SK-N-SH (cell line): ENCODE data around the gene TMEM54. TPM values are rescaled to one million over a fixed set of nuclear protein-coding genes. Genes with fewer than 3 reads are reported as not detected.

Source experiments
- CTCF ChIA-PET: fragments of 300-600, 350-600 bp; formaldehyde crosslinking; extraction: SDS; loops from one replicate; lab custom pipeline; 2021; lab: Yijun Ruan, JAX
- POLR2A ChIA-PET: fragments of 350-600 bp; sonication (Branson Sonifier 250); formaldehyde crosslinking; extraction: SDS; loops from one replicate; lab custom pipeline; 2020; ENCODE audit warnings: antibody characterized with exemption, inconsistent platforms; lab: Yijun Ruan, JAX
- DNase-seq: peaks from one replicate; pipeline ENCODE4 v3.0.0; 2012
- H2AFZ ChIP-seq: fragments of 200-600 bp; sonication (generic); 2 replicates; pipeline ENCODE4 v1.8.1; 2016; ENCODE audit warnings: antibody characterized with exemption, mild to moderate bottlenecking, low read depth
- H3F3A ChIP-seq: fragments of 200-600 bp; sonication (generic); replicated peaks from 2 replicates; pipeline ENCODE3; 2016; ENCODE audit warnings: antibody characterized with exemption, mild to moderate bottlenecking; ENCODE audit not compliant: insufficient read depth
- H3K27ac ChIP-seq, 2 experiments: fragments of 200-500 bp in 1 of 2; fragments of 200-600 bp in 1 of 2; sonication (Bioruptor generic) in 1 of 2; sonication (generic), shearing (Covaris generic) in 1 of 2; 2 replicates each; pipeline versions ENCODE4 v1.5.1 to v1.6.1; 2014 to 2016; ENCODE audit warnings: low read depth in 2 of 2, inconsistent platforms in 1 of 2, low read length in 1 of 2, mild to moderate bottlenecking in 1 of 2, mixed read lengths in 1 of 2
- H3K27me3 ChIP-seq: fragments of 200-600 bp; sonication (generic), shearing (Covaris generic); 2 replicates; pipeline ENCODE4 v1.6.1; 2016; ENCODE audit warnings: mixed run types; ENCODE audit not compliant: insufficient read depth
- H3K36me3 ChIP-seq, 2 experiments: fragments of 200-500 bp in 1 of 2; fragments of 200-600 bp in 1 of 2; sonication (Bioruptor generic) in 1 of 2; sonication (generic) in 1 of 2; replicated peaks in 1 of 2; 2 replicates each; pipeline versions ENCODE3 to v1.5.1; 2014 to 2016; ENCODE audit warnings: low read length in 1 of 2, mild to moderate bottlenecking in 1 of 2; ENCODE audit not compliant: insufficient read depth in 2 of 2, control insufficient read depth in 1 of 2
- H3K4me1 ChIP-seq, 2 experiments: fragments of 200-500 bp in 1 of 2; fragments of 200-600 bp in 1 of 2; sonication (Bioruptor generic) in 1 of 2; sonication (generic), shearing (Covaris generic) in 1 of 2; 2 replicates each; pipeline versions ENCODE4 v1.5.1 to v1.6.1; 2014 to 2016; ENCODE audit warnings: low read depth in 1 of 2, low read length in 1 of 2, mixed run types in 1 of 2; ENCODE audit not compliant: insufficient read depth in 2 of 2, control insufficient read depth in 1 of 2
- H3K4me2 ChIP-seq: fragments of 200-600 bp; sonication (generic), shearing (Covaris generic); 2 replicates; pipeline ENCODE4 v1.6.1; 2017; ENCODE audit warnings: mixed run types
- H3K4me3 ChIP-seq, 2 experiments: fragments of 200-500 bp in 1 of 2; fragments of 200-600 bp in 1 of 2; sonication (Bioruptor generic) in 1 of 2; sonication (generic), shearing (Covaris generic) in 1 of 2; 2 replicates each; pipeline versions ENCODE4 v1.5.1 to v1.8.1; 2014 to 2016; ENCODE audit warnings: low read depth in 2 of 2, inconsistent platforms in 1 of 2, low read length in 1 of 2, mild to moderate bottlenecking in 1 of 2, mixed read lengths in 1 of 2, moderate library complexity in 1 of 2
- H3K79me2 ChIP-seq: fragments of 200-600 bp; sonication (generic); 2 replicates; pipeline ENCODE4 v1.8.1; 2017; ENCODE audit warnings: mild to moderate bottlenecking; ENCODE audit not compliant: insufficient read depth
- H3K9ac ChIP-seq: fragments of 200-600 bp; sonication (generic); 2 replicates; pipeline ENCODE4 v1.6.1; 2017; ENCODE audit warnings: mixed run types
- H3K9me2 ChIP-seq: fragments of 200-600 bp; sonication (generic); 2 replicates; pipeline ENCODE4 v1.6.1; 2017; ENCODE audit warnings: mixed run types
- H3K9me3 ChIP-seq: fragments of 200-600 bp; sonication (generic); 2 replicates; pipeline ENCODE4 v1.6.1; 2017; ENCODE audit warnings: mixed run types, mild to moderate bottlenecking, moderate library complexity
- H4K20me1 ChIP-seq: fragments of 200-600 bp; sonication (generic); 2 replicates; pipeline ENCODE4 v1.6.1; 2017; ENCODE audit warnings: mild to moderate bottlenecking, mixed run types; ENCODE audit not compliant: insufficient read depth
- CHD2 ChIP-seq: fragments of 150-350 bp; IDR thresholded peaks from 2 replicates; pipeline ENCODE4 v1.6.1; 2018; ENCODE audit warnings: low read length; ENCODE audit not compliant: partially characterized antibody
- FOSL2 ChIP-seq: IDR thresholded peaks from 2 replicates; pipeline ENCODE4 v1.4.0; 2012; ENCODE audit warnings: low read depth, mild to moderate bottlenecking, moderate library complexity, borderline replicate concordance
- FOXJ3 ChIP-seq: sonication (generic); formaldehyde crosslinking; IDR thresholded peaks from 2 replicates; pipeline ENCODE4 v1.5.1; 2020; ENCODE audit warnings: mild to moderate bottlenecking, missing genetic modification reagents
- IRF3 ChIP-seq: fragments of 150-350 bp; IDR thresholded peaks from 2 replicates; pipeline ENCODE4 v1.6.1; 2016; ENCODE audit warnings: mild to moderate bottlenecking, low read depth, low read length
- MEF2A ChIP-seq: IDR thresholded peaks from 2 replicates; pipeline ENCODE4 v1.4.0; 2012; ENCODE audit warnings: low read depth, borderline replicate concordance
- MXI1 ChIP-seq: IDR thresholded peaks from 2 replicates; pipeline ENCODE4 v1.6.1; 2012; ENCODE audit warnings: mild to moderate bottlenecking, low read depth, low read length, improper control_type of control experiment
- NFIC ChIP-seq: IDR thresholded peaks from 2 replicates; pipeline ENCODE4 v1.4.0; 2012; ENCODE audit warnings: borderline replicate concordance
- POLR2AphosphoS5 ChIP-seq: IDR thresholded peaks from 2 replicates; pipeline ENCODE4 v1.6.1; 2012; ENCODE audit warnings: low read depth, low read length
- RCOR1 ChIP-seq: fragments of 150-350 bp; IDR thresholded peaks from 2 replicates; pipeline ENCODE4 v1.6.1; 2017; ENCODE audit warnings: antibody characterized with exemption, low read length
- RFX5 ChIP-seq: IDR thresholded peaks from 2 replicates; pipeline ENCODE4 v1.6.1; 2012; ENCODE audit warnings: mild to moderate bottlenecking, improper control_type of control experiment, low read length
- SMC3 ChIP-seq: IDR thresholded peaks from 2 replicates; pipeline ENCODE4 v1.6.1; 2012; ENCODE audit warnings: low read depth, low read length, improper control_type of control experiment
- TAF1 ChIP-seq: IDR thresholded peaks from 2 replicates; pipeline ENCODE4 v1.6.1; 2012; ENCODE audit warnings: low read depth, mild to moderate bottlenecking, low read length, moderate library complexity, borderline replicate concordance
- TEAD4 ChIP-seq: IDR thresholded peaks from 2 replicates; pipeline ENCODE4 v1.4.0; 2012; ENCODE audit warnings: mild to moderate bottlenecking, borderline replicate concordance; ENCODE audit not compliant: insufficient read depth
- ZBTB33 ChIP-seq: IDR thresholded peaks from 2 replicates; pipeline ENCODE4 v1.4.0; 2012; ENCODE audit warnings: low read depth, borderline replicate concordance
- WGBS: methylation state at CpG from one replicate; pipeline ENCODE4 v1.1.6; 2017; ENCODE audit warnings: low lambda C conversion rate; 5-methylcytosine and 5-hydroxymethylcytosine counted together
- polyA plus RNA-seq, 3 experiments: library from polyadenylated mRNA; depleted of rRNA; stranded (reverse); fragments of >200 nt; gene quantifications; 2 replicates each; pipeline ENCODE4 v1.2.3, GENCODE V29; 2012
- TF ChIP-seq, protein P1 (sequence below): IDR thresholded peaks from 2 replicates; pipeline ENCODE4 v1.4.0; 2012; ENCODE audit warnings: low read depth

The TMEM54 gene
- polyA plus RNA-seq, 1 of the 3 experiments (the other 2 are of a cell fraction) = 66.6 TPM

DNA sequence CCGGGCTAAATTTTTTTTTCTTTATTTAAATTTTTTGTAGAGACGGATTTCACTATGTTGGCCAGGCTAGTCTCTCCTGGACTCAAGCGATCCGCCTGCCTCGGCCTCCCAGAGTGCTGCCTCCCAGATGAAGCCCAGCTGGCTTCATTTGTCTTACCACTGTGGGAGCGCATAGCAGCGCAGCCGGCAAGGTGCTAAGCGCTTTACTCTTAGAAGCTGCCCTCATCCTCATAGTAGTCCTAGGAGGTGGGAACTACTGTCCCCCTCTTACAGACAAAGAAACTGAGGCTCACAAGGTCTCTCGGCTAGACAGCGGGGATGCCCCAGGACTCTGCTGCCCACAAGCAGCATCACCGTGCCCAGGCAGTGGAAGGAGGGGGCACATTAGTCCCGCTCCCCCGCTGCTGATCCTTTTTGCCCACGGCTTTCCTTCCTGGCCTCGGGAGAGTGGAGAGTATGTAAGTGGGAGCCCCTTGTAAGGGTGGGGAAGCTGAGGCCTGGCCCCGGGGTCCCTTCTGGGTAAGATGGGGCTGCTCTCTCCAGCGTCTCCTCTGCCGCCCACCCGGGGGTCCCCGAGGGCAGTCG is 726 bp downstream of the TMEM54 start:
- Histone ChIP-seq H3K27me3 (peaks cover 7% of the 10 kb centered on the region; the same call in 1 of the 2 replicates), H3K9me2 (no peaks in the 10 kb centered on the region), H3K4me3 (peak overlapping the region; percentile 58 to 73), H3K9ac (peak overlapping the region; percentile 41; the same call in 1 of the 2 replicates), H3K27ac (no peak overlapping the region)
- TF ChIP-seq, protein P1, sequence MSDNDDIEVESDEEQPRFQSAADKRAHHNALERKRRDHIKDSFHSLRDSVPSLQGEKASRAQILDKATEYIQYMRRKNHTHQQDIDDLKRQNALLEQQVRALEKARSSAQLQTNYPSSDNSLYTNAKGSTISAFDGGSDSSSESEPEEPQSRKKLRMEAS = no peak
- TF ChIP-seq FOSL2 (no peak), RFX5 (no peak), FOXJ3 (CRISPR knock-in tag) (no peak), RCOR1 (no peak), POLR2AphosphoS5 (no peak), TAF1 (no peak), CHD2 (no peak), TEAD4 (no peak), SMC3 (no peak), MXI1 (no peak), MEF2A (no peak), NFIC (no peak), ZBTB33 (no peak), IRF3 (no peak)
- TF ChIP-seq, all 33 proteins: peak for 0
- peak overlapping the region; percentile 92 for H3K4me2 ChIP-seq
- POLR2A ChIA-PET = no interaction called here
- H2AFZ ChIP-seq = 0 out of 2 replicates have a peak overlapping the region, but pooled peaks have one; percentile 65
- no peaks in the 10 kb centered on the region for H3K36me3 ChIP-seq
- H3K4me1 ChIP-seq = peaks cover 0 to 11% of the 10 kb centered on the region in 2 experiments; a peak in 1 of 4 replicates
- DNase-seq = peak; percentile 51
- CTCF ChIA-PET = interaction anchor here (1.0 to 2.6 kb wide), 3 partner anchors 11 to 185 kb away, joined by 3 to 14 read pairs (median 5); no protein-coding TSS in a partner anchor
- H3F3A ChIP-seq = no peaks in the 10 kb centered on the region
- H3K79me2 ChIP-seq = no peaks in the 10 kb centered on the region
- 26% methylated on average over 21 of the region's 22 CpGs for WGBS
- no peaks in the 10 kb centered on the region for H3K9me3 ChIP-seq
- no peaks in the 10 kb centered on the region for H4K20me1 ChIP-seq
